ENCODE results near the gene SLC49A3.

- TF ChIP-seq EZH2 (IDR thresholded peaks at IDR 0.05; ENCODE audit: borderline replicate concordance) = no peak
- TF ChIP-seq, protein P1, sequence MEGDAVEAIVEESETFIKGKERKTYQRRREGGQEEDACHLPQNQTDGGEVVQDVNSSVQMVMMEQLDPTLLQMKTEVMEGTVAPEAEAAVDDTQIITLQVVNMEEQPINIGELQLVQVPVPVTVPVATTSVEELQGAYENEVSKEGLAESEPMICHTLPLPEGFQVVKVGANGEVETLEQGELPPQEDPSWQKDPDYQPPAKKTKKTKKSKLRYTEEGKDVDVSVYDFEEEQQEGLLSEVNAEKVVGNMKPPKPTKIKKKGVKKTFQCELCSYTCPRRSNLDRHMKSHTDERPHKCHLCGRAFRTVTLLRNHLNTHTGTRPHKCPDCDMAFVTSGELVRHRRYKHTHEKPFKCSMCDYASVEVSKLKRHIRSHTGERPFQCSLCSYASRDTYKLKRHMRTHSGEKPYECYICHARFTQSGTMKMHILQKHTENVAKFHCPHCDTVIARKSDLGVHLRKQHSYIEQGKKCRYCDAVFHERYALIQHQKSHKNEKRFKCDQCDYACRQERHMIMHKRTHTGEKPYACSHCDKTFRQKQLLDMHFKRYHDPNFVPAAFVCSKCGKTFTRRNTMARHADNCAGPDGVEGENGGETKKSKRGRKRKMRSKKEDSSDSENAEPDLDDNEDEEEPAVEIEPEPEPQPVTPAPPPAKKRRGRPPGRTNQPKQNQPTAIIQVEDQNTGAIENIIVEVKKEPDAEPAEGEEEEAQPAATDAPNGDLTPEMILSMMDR (IDR thresholded peaks at IDR 0.05; ENCODE audit: poor library complexity) = no peak
Measured at GRCh38 chr4:635851-636627, 52.9 kb downstream of the SLC49A3 start.
